GM21423 (cell line): ENCODE measurements around the gene OPN4.

Experiments
- ATAC-seq: cut with Tn5 transposase; IDR thresholded peaks from one replicate; pipeline ENCODE4 v1.9.1; 2021; ENCODE audit warnings: mild to moderate bottlenecking, moderate library complexity; ENCODE audit not compliant: unreplicated experiment

The OPN4 gene

GRCh38 chr10:86647773-86648703 is 6.3 kb upstream of the OPN4 start:
- no peak for ATAC-seq

GRCh38 chr10:86648704-86649427 is 5.5 kb upstream of the OPN4 start:
- no peak for ATAC-seq

- ATAC-seq, result no peak
These were observed 4.7 kb upstream of the OPN4 start for GRCh38 chr10:86649471-86650150.

GRCh38 chr10:86650151-86650550 is 4.2 kb upstream of the OPN4 start:
- no peak for ATAC-seq

- ATAC-seq, result no peak
These were observed 3.3 kb upstream of the OPN4 start for GRCh38 chr10:86651021-86651471.

- no peak for ATAC-seq
These were observed 2.6 kb upstream of the OPN4 start for GRCh38 chr10:86651631-86652331.

- ATAC-seq, result no peak
These were observed 1.8 kb upstream of the OPN4 start for GRCh38 chr10:86652361-86653202.

- no peak for ATAC-seq
These were observed 968 bp upstream of the OPN4 start for GRCh38 chr10:86653379-86653778.

- ATAC-seq, result no peak
These were observed 360 bp upstream of the OPN4 start for GRCh38 chr10:86653987-86654386.

- no peak for ATAC-seq
These were observed 810 bp downstream of the OPN4 start for GRCh38 chr10:86655173-86655540.

GRCh38 chr10:86655596-86655995 is 1.2 kb downstream of the OPN4 start:
- ATAC-seq, result no peak

GRCh38 chr10:86657011-86657395 is 2.7 kb downstream of the OPN4 start:
- ATAC-seq, result no peak

- ATAC-seq, result no peak
These were observed 3.2 kb downstream of the OPN4 start for GRCh38 chr10:86657396-86658011.

- ATAC-seq, result no peak
These were observed 4.0 kb downstream of the OPN4 start for GRCh38 chr10:86658261-86658741.

- ATAC-seq, result no peak
These were observed 4.4 kb downstream of the OPN4 start for GRCh38 chr10:86658751-86659150.

- no peak for ATAC-seq
These were observed 4.9 kb downstream of the OPN4 start for GRCh38 chr10:86659161-86659691.

- no peak for ATAC-seq
These were observed 5.5 kb downstream of the OPN4 start for GRCh38 chr10:86659721-86660453.
